GM12878 (cell line): ENCODE data around the gene THADA. TPM values are rescaled to one million over a fixed set of nuclear protein-coding genes. Genes with fewer than 3 reads are reported as not detected.
A peak's percentile ranks its signal among the peaks of the same experiment; 100 is the strongest.

Experiments
- ATAC-seq: fragments of 200-7000 bp; cut with Tn5 transposase; 3 replicates; pipeline ENCODE4 v1.9.1; 2020; ENCODE audit warnings: mild to moderate bottlenecking, moderate library complexity
- BruUV-seq: library from RNA; stranded (reverse); fragments of 400-500 nt; replicated peaks from 2 replicates; lab custom pipeline; 2021; lab: Mats Ljungman, UMichigan
- CTCF ChIA-PET: fragments of 300-600 bp; sonication (Branson Sonifier 250); formaldehyde crosslinking; extraction: SDS; loops from one replicate; lab custom pipeline; 2021; ENCODE audit warnings: inconsistent platforms; lab: Yijun Ruan, JAX
- POLR2A ChIA-PET: fragments of 350-600 bp; formaldehyde crosslinking; extraction: SDS; loops from one replicate; lab custom pipeline; 2021; ENCODE audit warnings: inconsistent platforms; lab: Charles Lee
- RAD21 ChIA-PET: fragments of 300-600 bp; sonication (Branson Sonifier 250); formaldehyde crosslinking; loops from one replicate; lab custom pipeline; 2023; ENCODE audit warnings: antibody characterized with exemption; ENCODE audit not compliant: unreplicated experiment; lab: Charles Lee
- SMC1A ChIA-PET: fragments of 300-600 bp; sonication (Branson Sonifier 250); formaldehyde crosslinking; loops from one replicate; lab custom pipeline; 2023; ENCODE audit not compliant: unreplicated experiment, uncharacterized antibody; lab: Charles Lee
- DNase-seq: peaks from one replicate; pipeline ENCODE4 v3.0.0-alpha.2; 2011; ENCODE audit warnings: low read depth, low spot score
- FAIRE-seq: peaks from 3 replicates; lab custom pipeline; 2011; peaks lifted over from hg19 to GRCh38; lab: Jason Lieb, UNC
- H2AFZ ChIP-seq: 2 replicates; pipeline ENCODE4 v1.6.0; 2011; ENCODE audit warnings: low read depth, low read length, control low read depth; ENCODE audit not compliant: control insufficient read depth
- H3K27ac ChIP-seq: 2 replicates; pipeline ENCODE4 v1.5.1; 2011; ENCODE audit warnings: control low read depth; ENCODE audit not compliant: control insufficient read depth, insufficient read depth
- H3K27me3 ChIP-seq, 2 experiments: replicated peaks in 1 of 2; 2 replicates each; pipeline versions ENCODE4 v1.6.0 to v1.6.1; 2011; ENCODE audit warnings: low read length in 1 of 2; ENCODE audit not compliant: control insufficient read depth in 2 of 2, insufficient read depth in 2 of 2
- H3K36me3 ChIP-seq, 2 experiments: 2 replicates each; pipeline ENCODE4 v1.5.1; 2011; ENCODE audit warnings: low read length in 1 of 2; ENCODE audit not compliant: control insufficient read depth in 2 of 2, insufficient read depth in 2 of 2
- H3K4me1 ChIP-seq: 2 replicates; pipeline ENCODE4 v1.6.1; 2011; ENCODE audit warnings: mild to moderate bottlenecking, low read length, moderate library complexity, mixed read lengths; ENCODE audit not compliant: control insufficient read depth, insufficient read depth
- H3K4me2 ChIP-seq: 2 replicates; pipeline ENCODE4 v1.6.0; 2011; ENCODE audit warnings: control low read depth; ENCODE audit not compliant: control insufficient read depth, insufficient read depth
- H3K4me3 ChIP-seq: fragments of 200-600 bp; sonication (generic); 2 replicates; pipeline ENCODE4 v1.5.1; 2016
- H3K79me2 ChIP-seq: 2 replicates; pipeline ENCODE4 v1.6.0; 2011; ENCODE audit warnings: low read length; ENCODE audit not compliant: control insufficient read depth, insufficient read depth
- H3K9ac ChIP-seq: 2 replicates; pipeline ENCODE4 v1.8.0; 2011; ENCODE audit warnings: low read length, control low read depth, mixed read lengths; ENCODE audit not compliant: control insufficient read depth, insufficient read depth
- H3K9me3 ChIP-seq: replicated peaks from 3 replicates; pipeline ENCODE4 v1.5.1; 2011; ENCODE audit warnings: mild to moderate bottlenecking, low read length; ENCODE audit not compliant: control insufficient read depth, insufficient read depth
- H4K20me1 ChIP-seq: 2 replicates; pipeline ENCODE4 v1.6.0; 2011; ENCODE audit not compliant: control insufficient read depth, insufficient read depth
- ATF7 ChIP-seq: fragments of 450-650 bp; IDR thresholded peaks from 2 replicates; pipeline ENCODE4 v1.6.1; 2016; ENCODE audit warnings: low read depth, mild to moderate bottlenecking
- CREM ChIP-seq: IDR thresholded peaks from 2 replicates; pipeline ENCODE4 v1.6.1; 2014; ENCODE audit warnings: antibody characterized with exemption, low read depth
- ETV6 ChIP-seq, 2 experiments: fragments of 450-650 bp in 1 of 2; IDR thresholded peaks in 1 of 2; conservative IDR thresholded peaks in 1 of 2; 2 replicates each; pipeline ENCODE4 v1.6.1; 2014; ENCODE audit warnings: antibody characterized with exemption in 1 of 2, borderline replicate concordance in 1 of 2, low read depth in 1 of 2, mild to moderate bottlenecking in 1 of 2, moderate library complexity in 1 of 2
- EZH2 ChIP-seq: IDR thresholded peaks from 2 replicates; pipeline ENCODE4 v1.6.1; 2012; ENCODE audit warnings: low read depth, mild to moderate bottlenecking, control low read depth, inconsistent platforms, low read length, borderline replicate concordance; ENCODE audit not compliant: control insufficient read depth
- IKZF2 ChIP-seq, 2 experiments: fragments of 450-650 bp; IDR thresholded peaks; 2 replicates each; pipeline ENCODE4 v1.6.1; 2017; ENCODE audit warnings: mild to moderate bottlenecking in 2 of 2, moderate library complexity in 2 of 2
- LARP7 ChIP-seq: fragments of 450-650 bp; IDR thresholded peaks from 2 replicates; pipeline ENCODE4 v1.6.1; 2017; ENCODE audit warnings: mild to moderate bottlenecking
- PML ChIP-seq: IDR thresholded peaks from 2 replicates; pipeline ENCODE4 v1.6.1; 2012; ENCODE audit warnings: low read length, inconsistent platforms
- RUNX3 ChIP-seq: IDR thresholded peaks from 2 replicates; pipeline ENCODE4 v1.6.1; 2012; ENCODE audit warnings: low read length, inconsistent platforms
- SMAD5 ChIP-seq: IDR thresholded peaks from 2 replicates; pipeline ENCODE4 v1.6.1; 2016; ENCODE audit warnings: antibody characterized with exemption, low read depth
- ZNF217 ChIP-seq: fragments of 450-650 bp; IDR thresholded peaks from 2 replicates; pipeline ENCODE4 v1.6.1; 2017; ENCODE audit warnings: antibody characterized with exemption, mild to moderate bottlenecking
- WGBS: methylation state at CpG from one replicate; pipeline ENCODE4 v1.1.6; 2016; ENCODE audit warnings: low lambda C conversion rate; ENCODE audit not compliant: insufficient replicate concordance, insufficient coverage; ENCODE audit errors: missing lambda C conversion rate; 5-methylcytosine and 5-hydroxymethylcytosine counted together
- in situ Hi-C: fragments of 300-500 bp; cut with MboI; formaldehyde crosslinking; loops from 9 replicates; pipeline ENCODE4 v1.14.3; 2018; ENCODE audit warnings: mixed read lengths
- intact Hi-C: fragments of 100-400 bp; cut with micrococcal nuclease; formaldehyde crosslinking; loops from one replicate; pipeline ENCODE4 v1.14.2; 2022; ENCODE audit not compliant: unreplicated experiment
- polyA plus RNA-seq, 11 experiments: library from polyadenylated mRNA; depleted of rRNA in 4 of 11; unstranded in 6 of 11; stranded (reverse) in 5 of 11; fragments of >200 nt; fragmentation: Nextera tagmentation in 4 of 11; fragmentation: Illumina TruSeq in 1 of 11; extraction: Ambion mirVana in 4 of 11; extraction: Trizol in 1 of 11; gene quantifications; 1 replicate in 1 of 11; 2 replicates in 10 of 11; pipeline versions ENCODE4 v1.2.1 to v1.2.3, GENCODE V29; 2011 to 2016; ENCODE audit warnings: inconsistent platforms in 2 of 11, missing spikeins in 2 of 11, low read depth in 1 of 11
- total RNA-seq, 4 experiments: library from RNA; depleted of rRNA in 3 of 4; stranded (reverse); fragments of >200 nt in 3 of 4; fragmentation: Illumina TruSeq in 1 of 4; extraction: Trizol in 1 of 4; gene quantifications; 2 replicates each; pipeline versions ENCODE4 v1.2.1 to v1.2.3, GENCODE V29; 2013 to 2021
- TF ChIP-seq, protein P1 (sequence below): fragments of 450-650 bp; IDR thresholded peaks from 2 replicates; pipeline ENCODE4 v1.6.1; 2018; ENCODE audit warnings: borderline replicate concordance, mild to moderate bottlenecking; ENCODE audit not compliant: partially characterized antibody
- TF ChIP-seq, protein P2 (sequence below): IDR thresholded peaks from 2 replicates; pipeline ENCODE4 v1.6.1; 2011; ENCODE audit warnings: borderline replicate concordance, low read depth, mild to moderate bottlenecking, moderate library complexity, mixed read lengths, low read length; ENCODE audit not compliant: insufficient read depth; ENCODE audit errors: extremely low read length
- TF ChIP-seq, protein P3 (sequence below): fragments of 450-650 bp; formaldehyde crosslinking; IDR thresholded peaks from 2 replicates; pipeline ENCODE4 v1.4.0; 2022; ENCODE audit warnings: mild to moderate bottlenecking, moderate library complexity

The THADA gene
- total and polyA plus RNA-seq, 10 of the 15 experiments (the other 5 are each of a cell fraction or from before 2014, with no cell fraction given): 14.6 to 33.2 (median 23.2) TPM

DNA sequence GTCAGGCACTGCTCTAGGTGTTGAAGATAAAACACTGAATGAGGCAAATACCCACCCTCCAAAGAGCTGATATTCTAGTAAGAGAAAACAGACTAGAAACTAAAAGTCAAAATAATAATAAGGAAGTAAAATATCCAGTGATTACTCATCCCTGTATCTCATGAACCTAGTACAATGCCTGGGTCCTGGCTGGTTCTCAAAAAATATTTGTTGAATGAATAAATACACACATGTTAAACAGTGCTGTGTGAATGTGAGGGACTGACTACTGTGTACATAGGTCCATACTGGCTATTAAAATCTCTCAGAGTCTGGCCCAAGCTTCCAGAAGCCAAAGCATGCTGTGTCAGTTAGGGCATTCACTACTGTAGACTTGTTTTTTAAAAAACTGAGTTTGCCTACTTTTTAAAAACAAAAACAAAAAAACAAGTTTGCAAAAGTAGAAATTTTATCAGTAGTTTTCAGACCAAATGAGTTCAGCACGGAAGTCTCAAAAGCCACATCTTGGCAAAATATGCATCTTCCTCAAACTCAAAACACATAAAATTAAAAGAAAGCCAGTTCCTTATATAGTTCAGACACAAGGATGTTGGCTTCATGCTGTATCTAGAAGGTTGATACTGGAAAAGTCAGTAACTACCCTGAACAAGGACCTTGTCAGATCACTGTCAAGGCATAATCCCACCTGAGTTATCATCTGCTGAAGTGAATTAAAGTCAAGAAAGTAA, 136.2 kb downstream of the THADA start (continued):
- no peak for TF ChIP-seq ZNF217
- TF ChIP-seq LARP7: no peak
- TF ChIP-seq RUNX3: no peak
- TF ChIP-seq IKZF2 (IDR thresholded peaks at IDR 0.05): 0 out of 4 replicates have a peak, but pooled peaks of 1 of the 2 experiments have one; percentile 14

GRCh38 chr2:43458014-43458628, 137.7 kb downstream of the THADA start:
- intact Hi-C loops: no loop called here
- 98% methylated on average over 4 of the region's 4 CpGs for WGBS
- no TSS peak for BruUV-seq
- TF ChIP-seq ETV6 (conservative IDR thresholded peaks at IDR 0.05 in 1 of 2, IDR thresholded peaks at IDR 0.05 in 1 of 2; ENCODE audit: borderline replicate concordance in 1 of 2, low read depth in 1 of 2) (no peak), PML (no peak), EZH2 (no peak), ATF7 (no peak), SMAD5 (no peak), CREM (no peak)
- TF ChIP-seq, protein P1, sequence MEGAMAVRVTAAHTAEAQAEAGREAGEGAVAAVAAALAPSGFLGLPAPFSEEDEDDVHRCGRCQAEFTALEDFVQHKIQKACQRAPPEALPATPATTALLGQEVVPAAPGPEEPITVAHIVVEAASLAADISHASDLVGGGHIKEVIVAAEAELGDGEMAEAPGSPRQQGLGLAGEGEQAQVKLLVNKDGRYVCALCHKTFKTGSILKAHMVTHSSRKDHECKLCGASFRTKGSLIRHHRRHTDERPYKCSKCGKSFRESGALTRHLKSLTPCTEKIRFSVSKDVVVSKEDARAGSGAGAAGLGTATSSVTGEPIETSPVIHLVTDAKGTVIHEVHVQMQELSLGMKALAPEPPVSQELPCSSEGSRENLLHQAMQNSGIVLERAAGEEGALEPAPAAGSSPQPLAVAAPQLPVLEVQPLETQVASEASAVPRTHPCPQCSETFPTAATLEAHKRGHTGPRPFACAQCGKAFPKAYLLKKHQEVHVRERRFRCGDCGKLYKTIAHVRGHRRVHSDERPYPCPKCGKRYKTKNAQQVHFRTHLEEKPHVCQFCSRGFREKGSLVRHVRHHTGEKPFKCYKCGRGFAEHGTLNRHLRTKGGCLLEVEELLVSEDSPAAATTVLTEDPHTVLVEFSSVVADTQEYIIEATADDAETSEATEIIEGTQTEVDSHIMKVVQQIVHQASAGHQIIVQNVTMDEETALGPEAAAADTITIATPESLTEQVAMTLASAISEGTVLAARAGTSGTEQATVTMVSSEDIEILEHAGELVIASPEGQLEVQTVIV: no peak
- TF ChIP-seq, protein P2, sequence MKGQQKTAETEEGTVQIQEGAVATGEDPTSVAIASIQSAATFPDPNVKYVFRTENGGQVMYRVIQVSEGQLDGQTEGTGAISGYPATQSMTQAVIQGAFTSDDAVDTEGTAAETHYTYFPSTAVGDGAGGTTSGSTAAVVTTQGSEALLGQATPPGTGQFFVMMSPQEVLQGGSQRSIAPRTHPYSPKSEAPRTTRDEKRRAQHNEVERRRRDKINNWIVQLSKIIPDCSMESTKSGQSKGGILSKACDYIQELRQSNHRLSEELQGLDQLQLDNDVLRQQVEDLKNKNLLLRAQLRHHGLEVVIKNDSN: no peak
- TF ChIP-seq, protein P3, sequence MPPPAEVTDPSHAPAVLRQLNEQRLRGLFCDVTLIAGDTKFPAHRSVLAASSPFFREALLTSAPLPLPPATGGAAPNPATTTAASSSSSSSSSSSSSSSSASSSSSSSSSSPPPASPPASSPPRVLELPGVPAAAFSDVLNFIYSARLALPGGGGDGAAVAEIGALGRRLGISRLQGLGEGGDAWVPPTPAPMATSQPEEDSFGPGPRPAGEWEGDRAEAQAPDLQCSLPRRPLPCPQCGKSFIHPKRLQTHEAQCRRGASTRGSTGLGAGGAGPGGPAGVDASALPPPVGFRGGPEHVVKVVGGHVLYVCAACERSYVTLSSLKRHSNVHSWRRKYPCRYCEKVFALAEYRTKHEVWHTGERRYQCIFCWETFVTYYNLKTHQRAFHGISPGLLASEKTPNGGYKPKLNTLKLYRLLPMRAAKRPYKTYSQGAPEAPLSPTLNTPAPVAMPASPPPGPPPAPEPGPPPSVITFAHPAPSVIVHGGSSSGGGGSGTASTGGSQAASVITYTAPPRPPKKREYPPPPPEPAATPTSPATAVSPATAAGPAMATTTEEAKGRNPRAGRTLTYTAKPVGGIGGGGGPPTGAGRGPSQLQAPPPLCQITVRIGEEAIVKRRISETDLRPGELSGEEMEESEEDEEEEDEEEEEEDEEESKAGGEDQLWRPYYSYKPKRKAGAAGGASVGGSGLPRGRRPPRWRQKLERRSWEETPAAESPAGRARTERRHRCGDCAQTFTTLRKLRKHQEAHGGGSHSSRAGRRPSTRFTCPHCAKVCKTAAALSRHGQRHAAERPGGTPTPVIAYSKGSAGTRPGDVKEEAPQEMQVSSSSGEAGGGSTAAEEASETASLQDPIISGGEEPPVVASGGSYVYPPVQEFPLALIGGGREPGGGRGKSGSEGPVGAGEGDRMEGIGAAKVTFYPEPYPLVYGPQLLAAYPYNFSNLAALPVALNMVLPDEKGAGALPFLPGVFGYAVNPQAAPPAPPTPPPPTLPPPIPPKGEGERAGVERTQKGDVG: no peak

More at GRCh38 chr2:43458014-43458628, 137.7 kb downstream of the THADA start:
- Histone ChIP-seq H3K9ac (no peak overlapping the region), H3K4me1 (peaks cover 52% of the 10 kb centered on the region), H3K79me2 (no peaks in the 10 kb centered on the region), H3K4me3 (no peak overlapping the region), H2AFZ (no peak overlapping the region), H3K36me3 (no peaks in the 10 kb centered on the region), H3K27ac (no peak overlapping the region), H3K4me2 (no peak overlapping the region), H3K27me3 (no peaks in the 10 kb centered on the region), H3K9me3 (no peaks in the 10 kb centered on the region), H4K20me1 (no peaks in the 10 kb centered on the region)
- DNase-seq (no peak), ATAC-seq (no peak), FAIRE-seq (no peak)
- in situ Hi-C loops: no loop called here
- ChIA-PET SMC1A (interaction anchor here (1.0 to 4.2 kb wide), 7 partner anchors 14 to 83 kb away, joined by 3 to 53 read pairs (median 7); no protein-coding TSS in a partner anchor), POLR2A (interaction anchor here (2.9 kb wide), 1 partner anchor 21 kb away, joined by 11 read pairs; no protein-coding TSS in a partner anchor), CTCF (no interaction called here), RAD21 (interaction anchor here (4.2 kb wide), 2 partner anchors 22 to 32 kb away, joined by 36 to 64 read pairs; no protein-coding TSS in a partner anchor)
